Adrenal gland (tissue), 5 donors: ENCODE measurements around the gene ARL6IP1.

Experiments
- POLR2A ChIP-seq, 2 donors: fragments of 450-650 bp; IDR thresholded peaks; one replicate each; pipeline ENCODE4 v1.6.1; 2017; ENCODE audit warnings: antibody characterized with exemption in 2 of 2, mild to moderate bottlenecking in 2 of 2, moderate library complexity in 1 of 2
- TF ChIP-seq, protein P1 (sequence below), 6 experiments: fragments of 450-650 bp in 4 of 6; fragments of 200-600 bp in 2 of 6; sonication (generic) in 1 of 6; IDR thresholded peaks; 1 replicate in 5 of 6; 2 replicates in 1 of 6; pipeline versions ENCODE4 v1.5.1 to v1.8.0; 2016 to 2021; ENCODE audit warnings: antibody characterized with exemption in 6 of 6, mild to moderate bottlenecking in 2 of 6, moderate library complexity in 1 of 6
- donor health status: DM: no; HTN: no; CAD: no.

GRCh38 chr16:18789515-18789849 lies 11.9 kb downstream of the ARL6IP1 start:
- TF ChIP-seq, protein P1, sequence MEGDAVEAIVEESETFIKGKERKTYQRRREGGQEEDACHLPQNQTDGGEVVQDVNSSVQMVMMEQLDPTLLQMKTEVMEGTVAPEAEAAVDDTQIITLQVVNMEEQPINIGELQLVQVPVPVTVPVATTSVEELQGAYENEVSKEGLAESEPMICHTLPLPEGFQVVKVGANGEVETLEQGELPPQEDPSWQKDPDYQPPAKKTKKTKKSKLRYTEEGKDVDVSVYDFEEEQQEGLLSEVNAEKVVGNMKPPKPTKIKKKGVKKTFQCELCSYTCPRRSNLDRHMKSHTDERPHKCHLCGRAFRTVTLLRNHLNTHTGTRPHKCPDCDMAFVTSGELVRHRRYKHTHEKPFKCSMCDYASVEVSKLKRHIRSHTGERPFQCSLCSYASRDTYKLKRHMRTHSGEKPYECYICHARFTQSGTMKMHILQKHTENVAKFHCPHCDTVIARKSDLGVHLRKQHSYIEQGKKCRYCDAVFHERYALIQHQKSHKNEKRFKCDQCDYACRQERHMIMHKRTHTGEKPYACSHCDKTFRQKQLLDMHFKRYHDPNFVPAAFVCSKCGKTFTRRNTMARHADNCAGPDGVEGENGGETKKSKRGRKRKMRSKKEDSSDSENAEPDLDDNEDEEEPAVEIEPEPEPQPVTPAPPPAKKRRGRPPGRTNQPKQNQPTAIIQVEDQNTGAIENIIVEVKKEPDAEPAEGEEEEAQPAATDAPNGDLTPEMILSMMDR (IDR thresholded peaks at IDR 0.05) = no peak
- no peak for TF ChIP-seq POLR2A (IDR thresholded peaks at IDR 0.05)
